GM19455 (cell line): ENCODE results near the gene MBP.

ENCODE experiments used
- ATAC-seq: cut with Tn5 transposase; IDR thresholded peaks from one replicate; pipeline ENCODE4 v1.9.1; 2021; ENCODE audit not compliant: unreplicated experiment

Gene MBP

GRCh38 chr18:77103187-77103850 lies 29.3 kb downstream of the MBP start:
- ATAC-seq, result no peak

DNA sequence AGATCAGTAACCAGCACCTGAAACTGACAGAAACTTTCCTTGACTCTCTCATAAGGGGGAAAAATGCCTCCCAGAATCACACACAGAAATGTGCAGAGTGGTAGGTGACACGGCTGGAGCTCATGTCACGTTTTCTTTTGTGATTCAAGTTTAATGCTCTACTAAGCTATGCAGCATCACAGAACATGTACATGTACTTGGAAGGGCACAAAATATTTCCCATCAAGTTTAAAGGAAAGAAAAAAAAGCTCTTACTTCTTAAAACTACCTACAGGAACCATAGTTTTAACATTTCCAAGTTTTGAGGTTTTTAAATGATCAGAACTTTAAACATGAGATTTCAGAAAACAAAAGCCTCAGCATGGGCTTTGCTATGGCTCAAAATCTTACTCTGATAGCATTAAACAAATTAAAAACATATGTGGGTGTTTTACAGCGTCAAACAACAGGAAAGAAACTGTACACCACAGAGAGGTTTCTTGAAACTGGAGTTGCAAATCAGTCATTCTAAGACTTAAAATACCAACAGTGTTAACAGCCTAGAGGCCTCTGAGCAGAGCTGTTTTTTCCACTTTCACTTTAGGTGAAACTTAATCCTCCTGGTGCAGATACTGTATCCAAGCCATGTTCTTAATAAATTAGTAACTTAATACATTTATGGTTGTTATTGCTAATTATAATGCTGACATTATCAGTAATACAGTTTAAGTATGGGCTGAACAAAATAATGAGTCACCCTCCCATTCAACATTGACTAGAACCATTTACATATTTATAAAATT lies 30.1 kb downstream of the MBP start:
- ATAC-seq, result peak; percentile 80

- peak; percentile 33 for ATAC-seq
Observed at GRCh38 chr18:77101410-77102258, 30.9 kb downstream of the MBP start.

DNA sequence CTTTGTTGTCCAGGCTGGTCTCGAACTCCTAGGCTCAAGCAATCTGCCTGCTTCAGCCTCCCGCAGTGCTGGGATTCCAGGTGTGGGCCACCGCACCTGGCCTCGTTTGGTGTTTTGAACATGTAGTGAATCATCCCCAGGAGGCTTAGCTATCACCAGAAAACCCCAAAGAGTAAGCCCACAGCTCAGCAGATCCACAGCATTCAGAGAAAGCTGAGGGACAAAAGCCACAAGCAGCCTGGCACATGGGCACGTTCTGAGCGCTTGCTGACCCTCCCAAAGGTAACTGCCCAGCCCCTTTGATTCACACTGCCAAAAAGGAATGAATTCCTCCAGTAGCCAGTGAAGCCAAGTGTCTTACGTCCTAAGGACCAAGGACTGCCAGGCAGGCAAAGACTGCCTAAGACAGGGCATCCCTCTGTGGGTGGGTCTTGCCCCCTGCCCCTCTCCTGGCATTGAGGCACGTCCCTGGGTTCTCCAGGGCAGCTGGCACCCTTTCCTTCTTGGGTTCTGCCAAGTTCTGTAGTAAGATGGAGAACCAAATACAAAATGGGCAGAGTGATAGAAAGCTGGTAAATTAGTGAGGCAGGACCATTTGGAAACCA lies 31.7 kb downstream of the MBP start:
- no peak for ATAC-seq

GRCh38 chr18:77099485-77100370 lies 32.9 kb downstream of the MBP start:
- no peak for ATAC-seq

DNA sequence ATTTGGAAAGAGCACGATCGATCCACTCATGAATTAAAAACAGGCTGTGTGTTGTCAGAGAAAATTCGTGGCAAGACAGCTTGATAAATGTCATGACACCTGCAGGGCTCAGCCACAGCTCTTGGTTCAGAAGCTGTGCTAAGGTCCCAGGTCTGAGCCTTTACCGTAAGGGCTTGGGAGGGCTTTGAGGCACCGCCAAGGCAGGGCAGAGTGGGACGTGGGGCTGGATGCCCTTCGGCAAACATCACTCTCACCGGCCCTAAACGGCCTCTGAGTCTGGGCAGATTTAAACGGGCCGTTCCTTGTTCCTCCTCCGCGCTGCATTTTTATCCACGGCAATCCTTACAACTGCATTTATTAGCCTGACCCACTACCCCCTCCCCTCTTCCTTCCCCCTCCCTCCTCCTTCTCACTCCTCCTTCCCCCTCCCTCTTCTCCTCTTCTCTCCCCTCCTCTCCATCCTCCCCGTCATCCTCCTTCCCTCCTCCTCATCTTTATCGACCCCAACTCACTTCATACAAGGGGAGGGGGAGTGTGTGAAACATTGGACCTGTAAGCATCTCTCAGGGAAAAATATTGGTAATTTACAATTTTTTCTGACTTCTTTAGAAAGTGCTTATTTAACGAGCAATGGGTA lies 33.9 kb downstream of the MBP start:
- no peak for ATAC-seq

DNA sequence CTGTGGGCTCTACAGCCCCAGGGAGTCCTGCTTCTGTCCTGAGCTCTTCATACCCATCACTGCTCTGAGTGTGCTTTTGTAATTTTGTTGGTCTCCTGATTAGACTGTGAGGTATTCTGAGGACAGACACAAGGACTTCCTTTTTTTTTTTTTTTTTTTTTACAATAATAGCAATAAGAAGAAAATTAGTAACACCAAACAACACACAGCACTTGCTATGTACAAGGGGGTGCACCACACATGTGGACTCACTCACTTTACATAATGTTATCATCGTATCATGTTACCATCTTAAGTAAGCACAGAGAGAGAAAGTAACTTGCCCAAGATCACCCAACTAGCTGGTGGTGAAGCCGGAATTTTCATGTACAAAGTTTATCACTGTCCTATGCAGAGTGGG lies 34.6 kb downstream of the MBP start:
- no peak for ATAC-seq

DNA sequence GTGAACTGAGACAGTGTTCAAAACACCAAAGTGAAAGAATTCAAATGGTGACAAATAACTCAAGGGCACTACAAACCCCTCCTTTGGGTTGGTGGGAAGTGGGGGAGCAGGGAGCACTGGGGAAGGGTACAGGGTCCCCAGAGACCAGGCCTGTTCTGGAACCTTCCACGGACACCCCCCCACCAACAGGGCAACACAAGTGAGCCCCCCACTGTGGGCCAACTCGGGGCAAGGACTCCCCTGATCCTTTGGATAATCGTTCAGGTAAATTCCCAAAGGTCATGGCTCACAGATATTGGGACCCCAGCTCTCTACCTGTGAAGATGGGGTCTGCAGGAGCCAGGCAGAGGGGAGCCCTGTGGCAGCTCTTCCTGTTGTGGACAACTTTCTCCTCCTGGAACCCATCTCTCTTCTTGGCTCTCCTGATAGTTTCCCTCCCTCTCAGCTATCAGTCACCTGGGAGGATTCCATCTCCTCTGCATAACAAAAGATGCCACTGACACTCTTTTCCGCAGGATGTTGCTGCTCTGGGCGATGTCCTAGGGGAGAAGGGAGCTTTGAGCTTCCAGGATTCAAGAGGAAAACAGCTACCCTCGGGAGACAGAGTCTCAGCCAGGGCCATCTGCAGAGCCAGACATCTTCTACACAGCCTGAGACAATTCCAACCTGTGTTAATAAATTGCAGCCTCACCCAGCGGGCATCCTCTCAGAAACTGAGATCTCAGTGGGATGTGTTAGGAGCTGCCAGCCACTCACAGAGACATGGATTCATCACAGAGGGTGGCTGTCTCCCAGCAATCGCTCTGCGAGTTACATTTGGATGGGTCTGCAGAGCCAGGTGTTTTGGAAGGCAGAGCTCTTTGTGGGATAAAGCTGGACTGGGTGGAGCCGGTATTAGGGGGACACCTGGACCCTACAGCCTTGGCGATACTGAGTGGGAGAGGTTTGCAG lies 35.4 kb downstream of the MBP start:
- ATAC-seq, result no peak

GRCh38 chr18:77095391-77096371 lies 36.9 kb downstream of the MBP start:
- no peak for ATAC-seq

DNA sequence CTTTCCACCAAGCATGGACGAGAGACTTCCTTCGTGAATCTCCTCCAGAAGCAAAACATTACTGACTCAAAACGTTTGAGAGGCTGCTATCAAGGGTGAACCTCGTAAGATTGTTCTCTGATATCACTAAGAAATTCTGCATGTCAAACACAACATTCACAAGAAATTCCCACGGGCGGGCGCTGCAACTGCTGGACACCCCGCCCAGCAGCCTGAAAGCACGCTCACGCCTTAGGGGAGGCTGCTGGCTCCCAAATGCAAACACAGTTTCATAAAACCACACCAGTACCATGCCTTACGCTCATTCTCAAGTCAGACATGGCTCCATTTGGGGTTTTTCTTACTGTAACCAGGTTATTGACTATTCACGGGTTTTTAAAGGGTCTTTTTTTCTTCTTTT lies 39.0 kb downstream of the MBP start:
- no peak for ATAC-seq

DNA sequence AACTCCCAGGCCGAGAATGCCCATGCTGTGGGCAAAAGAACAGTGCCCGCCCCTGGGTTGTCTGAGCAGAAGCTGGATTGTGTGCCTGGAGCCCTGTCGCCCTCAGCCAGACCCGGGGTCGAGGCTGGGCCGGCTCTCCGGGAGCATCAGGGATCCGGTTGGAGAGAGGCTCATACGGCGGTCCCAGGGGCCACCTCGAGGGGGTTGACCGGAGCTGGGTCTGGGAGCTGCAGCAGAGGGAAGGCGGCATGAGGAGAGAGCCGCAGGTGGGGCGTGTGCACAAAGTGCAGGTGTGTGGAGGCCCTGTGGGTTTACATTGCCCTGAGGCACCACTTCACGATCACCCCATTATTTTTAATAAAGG lies 39.5 kb downstream of the MBP start:
- ATAC-seq, result no peak

DNA sequence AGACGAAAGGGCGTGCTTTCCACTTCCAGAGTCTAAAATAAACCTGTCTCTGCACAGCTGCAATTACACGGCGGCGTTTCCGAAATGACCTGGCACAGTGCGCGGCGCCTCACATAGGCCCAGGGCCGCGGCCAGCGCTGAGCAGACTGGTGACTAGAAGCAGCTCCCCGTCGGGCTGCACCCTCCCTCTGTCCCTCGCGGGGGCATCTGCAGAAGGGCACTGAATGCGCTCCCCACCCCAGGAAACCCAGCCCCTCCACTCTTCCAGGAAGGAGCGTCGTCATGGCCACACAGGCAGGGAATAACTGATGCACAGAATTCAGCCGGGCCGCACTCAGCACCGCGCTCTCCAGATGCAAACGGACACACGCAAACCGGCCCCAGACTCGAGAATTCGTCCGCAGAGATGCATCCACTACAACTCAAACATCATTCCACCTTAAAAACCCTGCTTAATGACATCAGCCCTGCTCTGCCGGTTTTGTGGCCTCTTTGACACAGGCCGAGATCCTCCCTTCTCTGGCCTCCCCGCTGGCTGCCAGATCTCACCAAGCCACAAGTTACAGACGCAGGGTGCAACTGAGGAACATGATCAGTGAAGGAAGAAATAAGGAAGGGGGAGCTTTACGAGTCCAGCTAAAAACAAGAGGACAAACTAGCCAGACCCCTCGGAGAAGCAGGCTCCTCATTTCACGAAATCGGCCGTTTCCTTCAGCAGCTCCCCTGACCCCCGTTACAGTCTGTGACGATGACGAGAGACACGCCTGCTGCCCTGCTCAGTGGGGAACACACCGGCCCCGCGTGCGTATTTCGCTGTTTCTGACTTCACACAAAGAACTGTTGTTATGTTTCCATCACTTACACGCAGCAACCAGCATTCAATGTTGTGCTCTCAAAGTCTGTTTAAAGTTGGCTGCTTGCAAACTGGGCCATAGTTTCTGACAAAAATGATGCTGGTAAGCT lies 40.2 kb downstream of the MBP start:
- ATAC-seq, result no peak

DNA sequence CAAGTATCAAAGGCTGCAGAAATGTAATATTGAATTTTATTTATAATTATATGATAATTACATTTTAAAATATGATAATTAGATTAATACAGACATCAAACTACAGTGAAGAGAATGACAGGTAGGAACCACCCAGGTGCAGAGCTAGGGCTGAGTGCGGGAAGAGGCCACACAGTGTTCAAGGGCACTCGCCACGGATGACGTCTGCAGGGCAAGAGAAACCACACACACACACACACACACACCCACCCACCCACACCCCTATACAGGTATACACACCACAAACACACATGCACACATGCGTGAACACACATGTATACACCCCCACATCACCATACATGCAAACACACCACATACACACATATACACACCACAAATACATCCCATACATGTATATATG lies 41.2 kb downstream of the MBP start:
- ATAC-seq, result no peak

- ATAC-seq, result no peak
Observed at GRCh38 chr18:77090546-77091174, 41.9 kb downstream of the MBP start.

DNA sequence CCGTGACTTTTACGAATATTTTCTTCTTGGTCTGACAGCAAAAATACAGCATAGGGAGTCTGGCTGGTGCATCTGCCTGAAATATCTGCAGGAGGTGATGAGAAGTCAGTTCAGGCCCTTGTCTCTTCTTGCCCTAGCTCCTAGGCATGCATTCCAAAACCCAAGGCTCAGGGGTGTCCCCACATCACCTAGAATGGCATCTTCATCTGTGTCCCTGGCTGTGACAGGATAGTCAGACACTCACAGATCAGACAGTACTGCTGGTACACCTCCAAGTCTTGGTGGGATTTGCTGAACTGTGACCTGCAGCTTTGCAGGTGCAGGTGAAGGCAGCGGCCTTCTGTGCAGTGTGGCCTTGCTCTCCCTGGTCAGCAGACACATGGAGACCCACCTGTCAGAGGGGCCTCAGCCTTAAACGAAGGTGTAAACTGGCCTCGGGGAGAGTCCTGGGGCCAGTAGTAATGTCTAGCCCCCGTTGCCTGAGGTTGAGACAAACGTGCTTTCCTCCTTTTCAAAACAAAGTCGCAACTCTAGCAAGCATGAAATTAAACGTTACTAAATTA lies 42.8 kb downstream of the MBP start:
- ATAC-seq, result no peak
